Activated T-cell treated with anti-CD3 and anti-CD28 coated beads, Interleukin-2, amount 50 U/mL, for 72 hours (primary cell): ENCODE data around the gene ARMC12. TPM values are rescaled to one million over a fixed set of nuclear protein-coding genes. Genes with fewer than 3 reads are reported as not detected.
"Not testable (repeated sequence)": the region's sequence is repeated elsewhere in the genome, so short reads cannot be mapped to it uniquely, and the experiment has no call there.

Experiments
- ATAC-seq, 2 donors: fragments of 150-1000 bp; cut with Tn5 transposase; replicated peaks in 1 of 2; 2 replicates each; pipeline ENCODE4 v1.10.0; 2021; ENCODE audit warnings: moderate library complexity in 2 of 2, mild to moderate bottlenecking in 1 of 2
- DNase-seq, 2 donors: peaks; one replicate each; pipeline ENCODE4 v3.0.0; 2021 to 2022; ENCODE audit warnings: mixed read lengths in 1 of 2
- H3K27ac Mint-ChIP-seq: one replicate; pipeline ENCODE4 v1.8.0; 2022; ENCODE audit warnings: mild to moderate bottlenecking, moderate library complexity, mixed read lengths
- H3K27me3 Mint-ChIP-seq: one replicate; pipeline ENCODE4 v1.8.0; 2022; ENCODE audit warnings: low read depth, mixed read lengths
- H3K36me3 Mint-ChIP-seq, 2 donors: one replicate each; pipeline ENCODE4 v1.8.0; 2022; ENCODE audit warnings: mixed read lengths in 2 of 2, mild to moderate bottlenecking in 1 of 2; ENCODE audit not compliant: insufficient read depth in 2 of 2
- H3K4me1 Mint-ChIP-seq: one replicate; pipeline ENCODE4 v1.8.0; 2022; ENCODE audit warnings: low read depth, mixed read lengths
- H3K4me3 Mint-ChIP-seq, 2 donors: one replicate each; pipeline ENCODE4 v1.8.0; 2022; ENCODE audit warnings: mild to moderate bottlenecking in 2 of 2, mixed read lengths in 2 of 2, moderate library complexity in 2 of 2
- H3K9me3 Mint-ChIP-seq, 2 donors: one replicate each; pipeline ENCODE4 v1.8.0; 2022; ENCODE audit warnings: mixed read lengths in 2 of 2
- total RNA-seq, 2 donors: library from RNA; stranded (reverse); gene quantifications; one replicate each; pipeline ENCODE4 v1.2.3, GENCODE V29; 2022

The ARMC12 gene
- total RNA-seq, 2 donors from 2014 or later, result 4.5 to 5.2 TPM

DNA sequence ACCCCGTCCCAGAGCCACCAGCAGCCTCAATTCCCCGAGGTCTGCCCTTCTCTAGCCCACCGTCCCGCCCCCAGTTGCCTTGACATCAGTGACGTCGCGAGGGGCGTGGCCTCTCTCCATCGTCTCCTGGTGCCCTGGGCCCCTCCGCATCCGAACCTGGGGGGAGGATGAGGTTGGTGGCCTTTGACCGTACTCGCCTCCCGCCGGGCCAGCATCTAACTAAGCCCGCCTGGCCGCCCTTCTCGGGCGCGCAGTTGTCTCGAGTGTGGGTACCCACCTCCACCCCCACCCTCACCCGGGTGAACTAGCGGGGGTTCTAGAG is 5.5 kb upstream of the ARMC12 start:
- H3K27me3 Mint-ChIP-seq, result no peaks in the 10 kb centered on the region
- peaks cover 87% of the 10 kb centered on the region for H3K4me1 Mint-ChIP-seq
- ATAC-seq (peak; percentile 55 to 58), DNase-seq (peak; percentile 97 to 98)
- H3K9me3 Mint-ChIP-seq, result no peaks in the 10 kb centered on the region
- peak overlapping the region; percentile 61 for H3K27ac Mint-ChIP-seq
- peak overlapping the region; percentile 82 to 90 for H3K4me3 Mint-ChIP-seq
- H3K36me3 Mint-ChIP-seq, result no peaks in the 10 kb centered on the region

DNA sequence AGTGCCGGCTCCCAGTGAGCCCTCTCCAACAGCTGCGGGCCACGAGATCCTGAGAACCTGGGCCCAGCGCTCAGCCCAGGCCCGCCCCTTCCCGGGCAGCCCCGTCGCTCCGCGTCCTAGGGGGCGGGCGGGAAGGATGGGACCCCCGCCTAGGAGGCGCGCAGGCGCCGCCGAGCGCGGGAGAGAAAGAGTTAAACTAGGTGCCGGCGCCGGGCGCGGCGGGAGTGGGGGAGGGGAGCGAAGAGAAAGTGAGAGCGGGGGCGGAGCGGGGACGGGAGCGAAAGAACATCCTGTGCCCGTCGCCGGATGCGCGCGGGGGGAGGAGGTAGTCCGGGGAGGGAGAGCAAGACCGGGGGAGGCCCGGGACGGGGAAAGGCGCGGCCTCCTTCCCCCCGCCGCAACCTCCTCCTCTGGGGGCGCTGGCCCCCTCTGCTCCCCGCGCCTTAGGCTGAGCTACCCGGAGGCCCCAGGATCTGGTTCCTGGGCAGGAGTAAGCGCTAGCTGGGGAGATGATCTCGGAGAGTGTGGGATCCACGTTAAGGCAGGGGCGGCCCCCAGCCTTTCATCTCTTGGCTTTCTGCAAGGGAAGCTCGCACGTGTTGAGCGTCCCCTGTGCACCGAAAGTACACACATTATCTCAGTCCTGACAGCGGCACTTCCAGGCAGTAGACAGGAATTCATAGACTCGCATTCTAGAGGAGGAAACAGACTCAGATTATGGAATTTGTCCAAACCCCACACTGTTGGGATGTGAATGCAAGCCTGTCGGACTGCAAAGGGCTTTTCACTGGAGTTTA is 4.9 kb upstream of the ARMC12 start:
- H3K36me3 Mint-ChIP-seq, result no peaks in the 10 kb centered on the region
- H3K4me3 Mint-ChIP-seq, result peak overlapping the region; percentile 82 to 90
- no peaks in the 10 kb centered on the region for H3K27me3 Mint-ChIP-seq
- peak; percentile 61 for ATAC-seq
- H3K27ac Mint-ChIP-seq, result peak overlapping the region; percentile 81
- peak; percentile 96 to 97 for DNase-seq
- no peaks in the 10 kb centered on the region for H3K9me3 Mint-ChIP-seq
- peaks cover 86% of the 10 kb centered on the region for H3K4me1 Mint-ChIP-seq

DNA sequence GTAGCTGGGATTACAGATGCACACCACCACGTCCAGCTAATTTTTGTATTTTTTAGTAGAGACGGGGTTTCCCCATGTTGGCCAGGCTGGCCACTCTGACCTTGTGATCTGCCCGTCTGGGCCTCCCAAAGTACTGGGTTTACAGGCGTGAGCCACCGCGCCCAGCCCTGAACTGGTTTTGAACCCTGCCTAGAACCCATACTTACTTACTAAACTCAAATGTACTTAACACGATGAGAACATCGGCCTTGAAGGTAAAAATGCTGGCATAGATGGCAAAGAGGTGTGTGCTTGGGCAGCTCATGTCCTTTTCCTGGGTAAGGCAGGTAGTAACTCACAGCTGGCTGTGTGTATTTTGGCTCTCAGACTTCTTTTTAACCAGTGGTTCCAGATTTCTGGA is 3.2 kb upstream of the ARMC12 start:
- Mint-ChIP-seq H3K27ac (no peak overlapping the region), H3K9me3 (no peaks in the 10 kb centered on the region), H3K27me3 (no peaks in the 10 kb centered on the region), H3K4me3 (no peak overlapping the region), H3K36me3 (no peaks in the 10 kb centered on the region), H3K4me1 (peaks cover 81% of the 10 kb centered on the region)
- DNase-seq, result no peak
- ATAC-seq, result no peak

DNA sequence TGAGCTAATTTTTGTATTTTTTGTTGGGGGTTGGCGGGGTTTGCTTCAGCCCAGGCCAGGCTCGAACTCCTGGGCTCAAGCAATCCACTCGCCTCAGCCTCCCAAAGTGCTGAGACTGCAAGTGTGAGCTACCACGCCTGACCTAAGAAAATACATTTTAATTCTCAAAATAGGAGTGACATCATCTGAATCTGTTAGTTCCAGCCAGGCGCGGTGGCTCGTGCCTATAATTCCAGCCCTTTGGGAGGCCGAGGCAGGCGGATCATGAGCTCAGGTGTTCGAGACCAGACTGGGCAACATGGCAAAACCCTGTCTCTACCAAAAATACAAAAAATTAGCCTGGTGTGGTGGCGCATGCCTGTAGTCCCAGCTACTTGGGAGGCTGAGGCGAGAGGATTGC is 2.5 kb upstream of the ARMC12 start:
- ATAC-seq, H3K4me3 Mint-ChIP-seq, H3K9me3 Mint-ChIP-seq, H3K36me3 Mint-ChIP-seq, H3K27ac Mint-ChIP-seq, H3K27me3 Mint-ChIP-seq, DNase-seq: not testable (repeated sequence)
- peaks cover 74% of the 10 kb centered on the region for H3K4me1 Mint-ChIP-seq

DNA sequence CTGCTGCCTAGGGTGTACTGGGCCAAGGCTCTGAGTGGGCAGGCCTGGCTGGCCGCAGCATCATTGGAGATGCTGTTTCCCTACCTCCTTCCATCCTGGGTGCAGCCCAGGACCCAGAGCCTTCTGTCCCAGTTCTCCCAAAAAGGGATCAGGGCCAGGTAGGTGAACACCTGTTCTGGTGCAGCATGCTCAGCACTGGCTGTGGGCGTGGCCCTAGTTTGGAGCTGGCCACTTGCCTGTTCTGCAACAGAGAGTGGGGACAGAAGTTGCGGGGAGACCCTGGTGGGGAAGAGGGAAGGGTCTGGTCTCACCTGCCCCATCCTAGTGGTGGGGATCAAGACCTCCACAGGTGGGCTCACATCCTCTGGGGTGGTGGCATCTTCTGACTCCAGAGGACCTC is 1.4 kb upstream of the ARMC12 start:
- no peaks in the 10 kb centered on the region for H3K27me3 Mint-ChIP-seq
- H3K36me3 Mint-ChIP-seq, result no peaks in the 10 kb centered on the region
- peaks cover 63% of the 10 kb centered on the region for H3K4me1 Mint-ChIP-seq
- no peak overlapping the region for H3K4me3 Mint-ChIP-seq
- ATAC-seq (no peak), DNase-seq (no peak)
- no peak overlapping the region for H3K27ac Mint-ChIP-seq
- no peaks in the 10 kb centered on the region for H3K9me3 Mint-ChIP-seq

DNA sequence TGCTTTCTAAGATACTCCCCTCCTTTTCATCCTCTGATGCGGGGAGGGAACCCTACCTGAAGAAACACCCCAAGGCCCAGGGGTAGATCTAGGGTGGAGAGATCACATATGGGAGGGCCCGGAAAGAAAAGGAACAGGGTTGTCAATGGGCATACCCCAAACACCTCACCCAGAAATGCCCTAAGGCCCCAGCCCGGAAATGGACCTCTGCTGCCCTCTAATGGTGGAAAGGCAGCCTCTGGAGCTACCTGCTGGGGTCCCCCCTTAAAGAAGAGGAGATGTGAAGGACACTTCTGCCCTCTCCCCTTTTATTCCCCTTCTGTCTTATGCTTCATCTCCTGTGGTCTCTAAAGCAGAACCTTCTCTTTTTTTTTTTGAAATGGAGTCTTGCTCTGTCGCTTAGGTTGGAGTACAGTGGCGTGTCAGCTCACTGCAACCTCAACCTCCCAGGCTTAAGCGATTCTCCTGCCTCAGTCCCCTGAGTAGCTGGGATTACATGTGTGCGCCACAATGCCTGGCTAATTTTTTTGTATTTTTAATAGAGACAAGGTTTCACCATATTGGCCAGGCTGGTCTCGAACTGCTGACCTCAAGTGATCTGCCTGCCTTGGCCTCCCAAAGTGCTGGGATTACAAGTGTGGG is 458 bp upstream of the ARMC12 start:
- peak overlapping the region in 1 of 2 donors; percentile 9 for H3K4me3 Mint-ChIP-seq
- no peak overlapping the region for H3K27ac Mint-ChIP-seq
- peak; percentile 31 to 38 for ATAC-seq
- H3K36me3 Mint-ChIP-seq, result no peaks in the 10 kb centered on the region
- no peaks in the 10 kb centered on the region for H3K9me3 Mint-ChIP-seq
- peaks cover 57% of the 10 kb centered on the region for H3K4me1 Mint-ChIP-seq
- no peaks in the 10 kb centered on the region for H3K27me3 Mint-ChIP-seq
- peak; percentile 88 to 90 for DNase-seq

DNA sequence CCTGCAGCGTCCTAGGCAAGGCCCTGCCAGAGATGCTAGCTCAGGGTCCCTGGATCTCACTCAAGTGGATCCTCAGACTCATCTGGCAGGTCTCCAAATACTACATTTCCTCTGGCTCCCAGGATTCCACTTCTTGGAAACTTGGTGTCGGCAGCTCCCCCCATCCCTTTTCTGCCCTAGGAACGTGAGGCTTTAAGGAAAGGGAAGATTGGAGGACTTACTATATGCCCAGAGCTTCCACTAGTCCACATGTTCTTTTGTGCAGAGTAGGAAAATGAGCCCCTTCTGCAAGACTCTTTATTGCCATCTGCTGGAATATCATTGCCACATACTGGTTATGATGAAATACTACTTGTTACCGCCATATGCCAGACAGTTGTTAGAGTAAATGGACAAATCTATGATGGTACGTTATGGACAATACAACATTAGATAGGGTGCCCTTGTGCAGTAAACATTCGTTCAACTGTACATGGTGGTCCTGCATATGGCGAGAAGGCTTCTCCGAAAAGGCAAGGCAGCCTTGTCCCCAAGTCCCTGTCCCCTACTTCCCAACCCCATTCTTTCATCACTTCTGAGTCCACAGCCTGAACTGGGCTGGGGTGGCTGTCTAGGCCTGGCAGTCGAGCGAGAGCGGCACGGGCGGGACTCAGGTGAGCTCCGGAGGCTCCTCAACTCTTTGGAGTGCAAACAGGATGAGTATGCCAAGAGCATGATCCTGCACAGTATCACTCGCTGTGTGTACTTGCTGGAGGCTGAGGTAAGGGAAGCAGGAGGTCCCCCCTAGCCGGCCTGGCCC is 780 bp downstream of the ARMC12 start:
- DNase-seq (no peak), ATAC-seq (peak; percentile 63 to 65)
- H3K27ac Mint-ChIP-seq, result peak overlapping the region; percentile 3
- peak overlapping the region in 1 of 2 donors; percentile 0 for H3K4me3 Mint-ChIP-seq
- no peaks in the 10 kb centered on the region for H3K9me3 Mint-ChIP-seq
- peaks cover 52% of the 10 kb centered on the region for H3K4me1 Mint-ChIP-seq
- H3K27me3 Mint-ChIP-seq, result no peaks in the 10 kb centered on the region
- no peaks in the 10 kb centered on the region for H3K36me3 Mint-ChIP-seq

DNA sequence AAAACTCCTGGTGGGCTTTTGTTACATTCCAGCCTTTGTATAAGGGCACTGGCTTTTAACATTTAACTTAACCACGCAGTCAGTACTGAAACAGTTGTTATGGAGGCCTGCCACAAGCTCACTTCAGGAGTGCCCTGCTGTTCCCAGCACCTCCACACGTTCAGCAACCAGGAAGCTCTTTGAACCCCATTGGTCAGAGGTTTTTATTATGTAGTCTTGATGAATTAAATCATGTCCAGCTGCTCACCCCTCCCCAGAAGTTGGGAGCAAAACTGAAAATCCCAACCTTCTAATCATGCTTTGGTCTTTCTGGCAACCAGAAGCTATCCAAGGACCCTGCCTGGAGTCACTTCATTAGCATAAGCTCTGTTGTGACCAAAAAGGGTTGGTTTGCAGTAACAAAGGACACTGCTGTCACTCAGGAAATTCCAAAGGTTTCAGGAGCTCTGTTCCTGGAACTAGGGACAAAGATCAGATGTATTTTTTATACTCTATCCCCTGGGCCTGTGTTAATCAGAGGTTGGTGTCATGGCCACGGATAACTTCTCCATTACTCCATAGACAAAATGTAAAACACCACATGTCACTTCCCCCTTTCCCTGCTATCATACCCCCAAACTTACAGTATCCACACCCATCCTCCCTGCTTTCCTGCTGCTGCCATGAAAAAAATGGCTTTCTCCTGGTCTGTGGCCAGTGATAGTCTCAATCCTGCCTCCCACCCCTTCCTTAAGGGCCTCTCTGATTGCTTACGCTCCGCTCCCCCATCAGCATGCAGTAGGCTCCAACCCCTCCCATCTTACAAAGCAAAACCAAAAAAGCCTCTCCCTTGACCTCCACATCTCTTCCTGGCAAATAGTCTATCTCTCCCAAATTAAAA is 3.1 kb downstream of the ARMC12 start:
- no peak overlapping the region for H3K27ac Mint-ChIP-seq
- H3K36me3 Mint-ChIP-seq, result no peaks in the 10 kb centered on the region
- DNase-seq (no peak), ATAC-seq (no peak)
- no peaks in the 10 kb centered on the region for H3K27me3 Mint-ChIP-seq
- H3K4me1 Mint-ChIP-seq, result peaks cover 29% of the 10 kb centered on the region
- no peaks in the 10 kb centered on the region for H3K9me3 Mint-ChIP-seq
- H3K4me3 Mint-ChIP-seq, result no peak overlapping the region

DNA sequence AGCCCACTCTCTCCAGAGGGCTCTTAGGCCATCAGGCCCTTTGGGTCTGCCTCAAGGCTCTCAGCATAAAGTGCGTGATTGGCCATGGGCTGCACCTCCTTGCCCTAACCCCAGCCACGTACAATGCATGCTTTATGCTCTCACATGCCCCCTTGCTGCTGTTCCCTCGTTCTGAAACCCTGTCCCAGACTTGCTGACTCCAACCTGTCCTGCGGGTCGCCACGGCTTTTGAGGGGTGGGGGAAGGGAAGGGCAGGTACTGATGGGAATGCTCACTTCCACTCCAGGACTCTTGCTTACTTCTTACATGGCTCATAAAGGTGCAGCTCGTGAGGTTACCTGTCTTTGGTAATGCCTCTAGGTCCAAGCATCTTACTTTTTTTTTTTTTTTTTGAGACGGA is 6.0 kb downstream of the ARMC12 start:
- Mint-ChIP-seq H3K4me1 (peaks cover under 1% of the 10 kb centered on the region), H3K36me3 (peaks cover 0 to 3% of the 10 kb centered on the region in 2 donors), H3K27me3 (no peaks in the 10 kb centered on the region), H3K9me3 (peaks cover 0 to 3% of the 10 kb centered on the region in 2 donors), H3K27ac (no peak overlapping the region), H3K4me3 (no peak overlapping the region)
- no peak for ATAC-seq
- no peak for DNase-seq

DNA sequence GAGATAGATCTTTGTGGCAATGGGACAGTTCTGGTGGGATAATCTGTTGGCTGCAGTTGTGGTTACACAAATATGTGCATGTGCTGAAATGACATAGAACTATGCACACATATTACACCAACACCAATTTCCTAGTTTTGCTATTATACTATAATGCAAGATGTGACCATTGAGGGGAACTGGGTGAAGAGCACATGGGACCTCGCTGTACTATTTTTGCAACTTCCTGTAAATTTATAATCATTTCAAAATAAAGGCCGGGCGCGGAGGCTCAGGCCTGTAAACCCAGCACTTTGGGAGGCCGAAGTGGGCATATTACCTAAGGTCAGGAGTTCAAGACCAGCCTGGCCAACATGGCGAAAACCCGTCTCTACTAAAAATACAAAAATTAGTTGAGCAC is 8.7 kb downstream of the ARMC12 start:
- H3K4me3 Mint-ChIP-seq, result no peak overlapping the region
- H3K27ac Mint-ChIP-seq, result no peak overlapping the region
- peaks cover 3 to 8% of the 10 kb centered on the region in 2 donors for H3K36me3 Mint-ChIP-seq
- H3K9me3 Mint-ChIP-seq, result peaks cover 2 to 3% of the 10 kb centered on the region in 2 donors
- peaks cover 5% of the 10 kb centered on the region for H3K4me1 Mint-ChIP-seq
- no peaks in the 10 kb centered on the region for H3K27me3 Mint-ChIP-seq
- ATAC-seq (no peak), DNase-seq (no peak)

DNA sequence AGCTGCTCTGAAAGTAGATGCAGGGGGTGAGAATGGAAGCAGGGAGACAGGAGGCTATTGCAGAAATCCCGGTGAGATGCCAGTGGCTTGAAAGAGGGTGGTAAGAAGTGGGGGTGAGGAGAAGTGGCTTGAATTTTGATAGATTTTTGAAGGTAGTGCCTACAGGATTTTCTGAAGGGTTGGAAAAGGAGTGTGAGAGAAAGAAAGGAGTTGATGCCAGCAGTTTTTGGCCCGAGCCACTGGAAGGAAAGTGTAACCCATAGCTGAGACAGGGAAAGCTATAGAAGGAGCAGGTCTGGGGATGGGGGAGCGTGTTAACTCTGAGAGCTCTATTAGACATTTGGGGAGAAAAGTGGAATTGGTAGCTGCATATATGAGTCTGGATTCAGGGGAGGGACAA is 9.7 kb downstream of the ARMC12 start:
- Mint-ChIP-seq H3K27me3 (no peaks in the 10 kb centered on the region), H3K9me3 (peaks cover 2 to 3% of the 10 kb centered on the region in 2 donors), H3K4me1 (peaks cover 15% of the 10 kb centered on the region), H3K4me3 (no peak overlapping the region), H3K27ac (no peak overlapping the region), H3K36me3 (peaks cover 3 to 8% of the 10 kb centered on the region in 2 donors)
- ATAC-seq (no peak), DNase-seq (no peak)

DNA sequence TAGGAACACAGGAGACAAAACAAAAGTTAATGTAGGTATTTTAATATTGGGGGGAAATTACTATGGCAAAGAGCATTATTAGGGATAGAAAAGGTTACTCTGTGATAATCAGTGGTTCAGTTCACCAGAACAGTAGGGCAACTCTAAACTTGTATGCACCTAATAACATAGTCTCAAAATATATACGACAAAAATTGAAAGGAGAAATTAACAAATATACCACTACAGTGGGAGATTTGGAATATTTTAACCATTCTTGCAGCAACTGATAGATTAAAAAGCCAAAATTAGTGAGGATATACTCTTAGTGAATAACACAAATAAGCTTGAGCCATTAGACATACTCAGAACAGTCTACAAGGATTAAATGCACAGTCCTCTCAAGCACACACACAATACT is 11.0 kb downstream of the ARMC12 start:
- ATAC-seq (no peak), DNase-seq (no peak)
- H3K9me3 Mint-ChIP-seq, result peaks cover 2 to 3% of the 10 kb centered on the region in 2 donors
- H3K27ac Mint-ChIP-seq, result no peak overlapping the region
- no peaks in the 10 kb centered on the region for H3K27me3 Mint-ChIP-seq
- H3K36me3 Mint-ChIP-seq, result peaks cover 3 to 8% of the 10 kb centered on the region in 2 donors
- peaks cover 27% of the 10 kb centered on the region for H3K4me1 Mint-ChIP-seq
- no peak overlapping the region for H3K4me3 Mint-ChIP-seq
